ENCODE measurements around the gene JAK2. TPM values are rescaled to one million over a fixed set of nuclear protein-coding genes. Genes with fewer than 3 reads are reported as not detected.

The JAK2 gene
- total and polyA plus RNA-seq, 2 donors (not counting 3 experiments of a cell fraction or from before 2014, with no cell fraction given), result 2.1 to 10.3 TPM

GRCh38 chr9:4970970-4971641, 14.0 kb upstream of the JAK2 start:
- intact Hi-C loops (cut with micrococcal nuclease), result no loop called here
- DNase-seq (ENCODE audit: low read depth, low spot score) (no peak), FAIRE-seq (no peak)
- Histone ChIP-seq H3K27ac (ENCODE audit: insufficient read depth, low read depth, low read length) (no peak overlapping the region), H3K4me3 (replicated peaks in 1 of 3; ENCODE audit: insufficient read depth in 1 of 3, low read depth in 1 of 3, low read length in 3 of 3) (no peak overlapping the region), H3K27me3 (ENCODE audit: control insufficient read depth in 2 of 2, insufficient read depth in 2 of 2, low read length in 2 of 2) (no peaks in the 10 kb centered on the region), H3K4me2 (ENCODE audit: insufficient read depth, low read length) (no peak overlapping the region), H3K9me3 (replicated peaks; ENCODE audit: control insufficient read depth, insufficient read depth, low read length) (no peaks in the 10 kb centered on the region), H3K9me1 (replicated peaks; ENCODE audit: control insufficient read depth, extremely low read depth, insufficient read depth, low read length) (no peaks in the 10 kb centered on the region), H4K20me1 (replicated peaks; ENCODE audit: control insufficient read depth, extremely low read depth, insufficient read depth, low read length) (no peaks in the 10 kb centered on the region), H3K9ac (replicated peaks; ENCODE audit: extremely low read depth, insufficient read depth, low read length) (no peak overlapping the region), H3K36me3 (ENCODE audit: control insufficient read depth in 2 of 2, extremely low read depth in 1 of 2, insufficient read depth in 2 of 2, low read length in 2 of 2) (no peaks in the 10 kb centered on the region), H3K79me2 (ENCODE audit: control insufficient read depth, insufficient read depth, low read length) (no peaks in the 10 kb centered on the region), H3K4me1 (ENCODE audit: control insufficient read depth, extremely low read depth, insufficient read depth, low read length) (no peaks in the 10 kb centered on the region), H2AFZ (ENCODE audit: low read depth, low read length) (no peak overlapping the region)
- TF ChIP-seq JUN (IDR thresholded peaks at IDR 0.05; ENCODE audit: borderline replicate concordance, insufficient read depth, insufficient read length, low read depth) (no peak), EZH2 (IDR thresholded peaks at IDR 0.05; ENCODE audit: borderline replicate concordance, low read depth, low read length, severe bottlenecking) (no peak), MYC (IDR thresholded peaks at IDR 0.05; ENCODE audit: low read depth, low read length) (no peak), GATA2 (IDR thresholded peaks at IDR 0.05; ENCODE audit: insufficient read depth, insufficient read length, low read depth, low read length) (no peak), MAX (IDR thresholded peaks at IDR 0.05; ENCODE audit: insufficient read depth, insufficient read length) (no peak), POLR2A (IDR thresholded peaks at IDR 0.05; ENCODE audit: low read depth, low read length) (no peak), POLR2AphosphoS5 (IDR thresholded peaks at IDR 0.05; ENCODE audit: insufficient read depth, low read depth, low read length) (no peak), FOS (IDR thresholded peaks at IDR 0.05; ENCODE audit: borderline replicate concordance, insufficient read depth, low read length) (no peak), CTCF (IDR thresholded peaks at IDR 0.05; ENCODE audit: extremely low read depth in 1 of 2, insufficient read depth in 1 of 2, low read depth in 1 of 2, low read length in 2 of 2) (no peak)
- BruUV-seq (replicated peaks), result no TSS peak
- POLR2A ChIA-PET, result no interaction called here
- dilution Hi-C loops (cut with MboI; ENCODE audit: extremely low pct_ligation_motif_present, low sequenced_read_pairs), result no loop called here
- CTCF ChIA-PET, result interaction anchor here (1.3 kb wide), 1 partner anchor 9 kb away, joined by 3 read pairs; no protein-coding TSS in a partner anchor
